DND-41 (cell line): Measurements from ENCODE around the gene HTRA3.

Experiments
- ATAC-seq: fragments of 200-7000 bp; cut with Tn5 transposase; 3 replicates; pipeline ENCODE4 v1.9.1; 2021; ENCODE audit warnings: low read depth; ENCODE audit not compliant: insufficient read depth
- DNase-seq: peaks from one replicate; pipeline ENCODE4 v3.0.0-alpha.2; 2020
- H2AFZ ChIP-seq: 2 replicates; pipeline ENCODE4 v1.6.0; 2012; ENCODE audit warnings: low read depth, low read length
- H3K27ac ChIP-seq: 2 replicates; pipeline ENCODE4 v1.5.1; 2012; ENCODE audit warnings: low read length, inconsistent platforms
- H3K27me3 ChIP-seq: fragments of 200-600 bp; sonication (generic); 2 replicates; pipeline ENCODE4 v1.6.0; 2012; ENCODE audit warnings: low read length, mild to moderate bottlenecking, inconsistent platforms; ENCODE audit not compliant: insufficient read depth, poor library complexity
- H3K36me3 ChIP-seq: 2 replicates; pipeline ENCODE4 v1.5.1; 2012; ENCODE audit warnings: low read length, inconsistent platforms; ENCODE audit not compliant: insufficient read depth
- H3K4me1 ChIP-seq: 2 replicates; pipeline ENCODE4 v1.5.1; 2012; ENCODE audit warnings: mild to moderate bottlenecking, low read length; ENCODE audit not compliant: insufficient read depth
- H3K4me2 ChIP-seq: 2 replicates; pipeline ENCODE4 v1.6.0; 2012; ENCODE audit warnings: mild to moderate bottlenecking, moderate library complexity, low read length, inconsistent platforms; ENCODE audit not compliant: insufficient read depth
- H3K4me3 ChIP-seq, 2 experiments: fragments of 200-600 bp in 1 of 2; shearing (Covaris generic) in 1 of 2; 2 replicates each; pipeline ENCODE4 v1.5.1; 2012 to 2016; ENCODE audit warnings: inconsistent platforms in 2 of 2, low read length in 2 of 2, mild to moderate bottlenecking in 2 of 2, low read depth in 1 of 2, moderate library complexity in 1 of 2
- H3K79me2 ChIP-seq: 2 replicates; pipeline ENCODE4 v1.6.0; 2012; ENCODE audit warnings: low read length, inconsistent platforms; ENCODE audit not compliant: insufficient read depth
- H3K9ac ChIP-seq: 2 replicates; pipeline ENCODE4 v1.6.0; 2012; ENCODE audit warnings: low read depth, mild to moderate bottlenecking, inconsistent platforms, low read length, moderate library complexity
- H3K9me3 ChIP-seq: 2 replicates; pipeline ENCODE4 v1.5.1; 2012; ENCODE audit warnings: low read length, moderate library complexity, mild to moderate bottlenecking, inconsistent platforms; ENCODE audit not compliant: insufficient read depth, severe bottlenecking
- H4K20me1 ChIP-seq: 2 replicates; pipeline ENCODE4 v1.6.0; 2012; ENCODE audit warnings: low read length; ENCODE audit not compliant: insufficient read depth
- CTCF ChIP-seq: IDR thresholded peaks from 2 replicates; pipeline ENCODE4 v1.5.1; 2012; ENCODE audit warnings: borderline replicate concordance, low read length, moderate library complexity, mild to moderate bottlenecking; ENCODE audit not compliant: poor library complexity, severe bottlenecking; ENCODE audit errors: extremely low read depth
- EZH2 ChIP-seq: IDR thresholded peaks from 3 replicates; pipeline ENCODE4 v1.6.1; 2012; ENCODE audit warnings: borderline replicate concordance, low read depth, mild to moderate bottlenecking, moderate library complexity, low read length, inconsistent platforms; ENCODE audit not compliant: severe bottlenecking

The HTRA3 gene

GRCh38 chr4:8325291-8325973 is 55.9 kb downstream of the HTRA3 start:
- no peak for ATAC-seq
- no peaks in the 10 kb centered on the region for H3K4me1 ChIP-seq
- no peaks in the 10 kb centered on the region for H3K27me3 ChIP-seq
- no peak for DNase-seq
- no peak for TF ChIP-seq EZH2
- TF ChIP-seq CTCF = no peak
- H3K79me2 ChIP-seq = no peaks in the 10 kb centered on the region
- H3K4me3 ChIP-seq = no peak overlapping the region
- no peak overlapping the region for H3K27ac ChIP-seq
- H2AFZ ChIP-seq = no peak overlapping the region
- H3K4me2 ChIP-seq = no peak overlapping the region
- H3K36me3 ChIP-seq = no peaks in the 10 kb centered on the region
- no peaks in the 10 kb centered on the region for H3K9me3 ChIP-seq
- no peaks in the 10 kb centered on the region for H4K20me1 ChIP-seq
- no peak overlapping the region for H3K9ac ChIP-seq

- TF ChIP-seq CTCF (no peak), EZH2 (no peak)
- H4K20me1 ChIP-seq = no peaks in the 10 kb centered on the region
- H3K9ac ChIP-seq = no peak overlapping the region
- no peaks in the 10 kb centered on the region for H3K27me3 ChIP-seq
- H3K9me3 ChIP-seq = no peaks in the 10 kb centered on the region
- H3K79me2 ChIP-seq = no peaks in the 10 kb centered on the region
- H3K36me3 ChIP-seq = no peaks in the 10 kb centered on the region
- no peak for DNase-seq
- H3K4me3 ChIP-seq = no peak overlapping the region
- no peak for ATAC-seq
- H3K4me1 ChIP-seq = no peaks in the 10 kb centered on the region
- no peak overlapping the region for H3K27ac ChIP-seq
- H3K4me2 ChIP-seq = no peak overlapping the region
- H2AFZ ChIP-seq = no peak overlapping the region
Measured at GRCh38 chr4:8326206-8326605, 56.7 kb downstream of the HTRA3 start.

- Histone ChIP-seq H3K27ac (no peak overlapping the region), H3K36me3 (no peaks in the 10 kb centered on the region), H4K20me1 (no peaks in the 10 kb centered on the region), H3K4me3 (no peak overlapping the region), H2AFZ (no peak overlapping the region), H3K4me1 (no peaks in the 10 kb centered on the region), H3K79me2 (no peaks in the 10 kb centered on the region), H3K4me2 (no peak overlapping the region), H3K9me3 (no peaks in the 10 kb centered on the region), H3K27me3 (no peaks in the 10 kb centered on the region), H3K9ac (no peak overlapping the region)
- no peak for TF ChIP-seq CTCF
- TF ChIP-seq EZH2 = no peak
- DNase-seq (no peak), ATAC-seq (no peak)
Measured at GRCh38 chr4:8328456-8328855, 58.9 kb downstream of the HTRA3 start.
